HepG2 (cell line): ENCODE measurements around the gene ASB9. TPM values are rescaled to one million over a fixed set of nuclear protein-coding genes. Genes with fewer than 3 reads are reported as not detected.

Source experiments
- ATAC-seq: fragments of 200-7000 bp; cut with Tn5 transposase; 3 replicates; pipeline ENCODE4 v1.9.1; 2020; ENCODE audit warnings: mild to moderate bottlenecking, moderate library complexity
- BruUV-seq: library from RNA; stranded (reverse); fragments of 400-500 nt; replicated peaks from 2 replicates; lab custom pipeline; 2021; lab: Mats Ljungman, UMichigan
- CTCF ChIA-PET: fragments of 300-600 bp; formaldehyde crosslinking; extraction: SDS; loops from one replicate; lab custom pipeline; 2021; ENCODE audit warnings: low total read pairs, inconsistent platforms, low intra/inter-chr PET ratio; lab: Yijun Ruan, JAX
- POLR2A ChIA-PET: fragments of 350-600 bp; sonication (Branson Sonifier 250); formaldehyde crosslinking; loops from one replicate; lab custom pipeline; 2020; ENCODE audit warnings: antibody characterized with exemption, inconsistent platforms; lab: Yijun Ruan, JAX
- DNase-seq: peaks from one replicate; pipeline ENCODE4 v3.0.0-alpha.2; 2015; ENCODE audit warnings: low spot score
- FAIRE-seq: peaks from 3 replicates; lab custom pipeline; 2011; peaks lifted over from hg19 to GRCh38; lab: Jason Lieb, UNC
- H2AFZ ChIP-seq: one replicate; pipeline ENCODE4 v1.6.1; 2011; ENCODE audit warnings: low read length, inconsistent platforms
- H3K27ac ChIP-seq: fragments of 300-600 bp; 3 replicates; pipeline ENCODE4 v1.8.0; 2011; ENCODE audit warnings: mixed run types, mild to moderate bottlenecking, mixed read lengths, low read length, inconsistent platforms; ENCODE audit not compliant: insufficient read depth; ENCODE audit errors: extremely low read length
- H3K27me3 ChIP-seq, 2 experiments: fragments of 200-600 bp in 1 of 2; 2 replicates in 1 of 2; 3 replicates in 1 of 2; pipeline versions ENCODE4 v1.6.0 to v1.8.0; 2011; ENCODE audit warnings: low read length in 2 of 2, mild to moderate bottlenecking in 2 of 2, moderate library complexity in 2 of 2, inconsistent platforms in 1 of 2; ENCODE audit not compliant: insufficient read depth in 2 of 2, control insufficient read depth in 1 of 2
- H3K36me3 ChIP-seq, 2 experiments: fragments of 200-600 bp in 1 of 2; replicated peaks in 1 of 2; 2 replicates in 1 of 2; 3 replicates in 1 of 2; pipeline versions ENCODE4 v1.5.1 to v1.8.0; 2011; ENCODE audit warnings: low read length in 2 of 2, inconsistent platforms in 1 of 2; ENCODE audit not compliant: insufficient read depth in 2 of 2, control insufficient read depth in 1 of 2
- H3K4me1 ChIP-seq: 2 replicates; pipeline ENCODE4 v1.5.1; 2012; ENCODE audit warnings: low read length, inconsistent platforms; ENCODE audit not compliant: insufficient read depth
- H3K4me2 ChIP-seq: 2 replicates; pipeline ENCODE4 v1.6.0; 2011; ENCODE audit warnings: low read depth, low read length, inconsistent platforms
- H3K4me3 ChIP-seq, 3 experiments: fragments of 200-600 bp in 1 of 3; sonication (generic), shearing (Covaris generic) in 1 of 3; replicated peaks in 1 of 3; 2 replicates each; pipeline ENCODE4 v1.5.1; 2011 to 2016; ENCODE audit warnings: low read length in 3 of 3, inconsistent platforms in 2 of 3, low read depth in 2 of 3, mild to moderate bottlenecking in 2 of 3, control low read depth in 1 of 3, mixed read lengths in 1 of 3; ENCODE audit not compliant: insufficient read depth in 1 of 3
- H3K79me2 ChIP-seq: one replicate; pipeline ENCODE4 v1.6.1; 2011; ENCODE audit warnings: low read length, inconsistent platforms; ENCODE audit not compliant: insufficient read depth
- H3K9ac ChIP-seq: 2 replicates; pipeline ENCODE4 v1.6.0; 2011; ENCODE audit warnings: mild to moderate bottlenecking, low read depth, low read length, inconsistent platforms; ENCODE audit not compliant: insufficient read depth
- H3K9me3 ChIP-seq: 2 replicates; pipeline ENCODE4 v1.5.1; 2012; ENCODE audit warnings: mild to moderate bottlenecking, low read length
- H4K20me1 ChIP-seq: 2 replicates; pipeline ENCODE4 v1.6.0; 2011; ENCODE audit warnings: inconsistent platforms, mild to moderate bottlenecking, low read length, moderate library complexity; ENCODE audit not compliant: insufficient read depth
- AHR ChIP-seq: IDR thresholded peaks from 2 replicates; pipeline ENCODE4 v1.6.1; 2018; ENCODE audit warnings: missing genetic modification reagents, missing compliant biosample characterization
- ELF1 ChIP-seq: sonication (generic); formaldehyde crosslinking; IDR thresholded peaks from 2 replicates; pipeline ENCODE4 v1.4.0; 2020; ENCODE audit warnings: missing genetic modification reagents
- FOXK1 ChIP-seq: sonication (generic); formaldehyde crosslinking; IDR thresholded peaks from 2 replicates; pipeline ENCODE4 v1.4.0; 2020; ENCODE audit warnings: low read depth, missing genetic modification reagents, borderline replicate concordance
- MIER2 ChIP-seq: IDR thresholded peaks from 2 replicates; pipeline ENCODE4 v1.6.1; 2016; ENCODE audit warnings: missing biosample characterization, missing genetic modification reagents
- MZF1 ChIP-seq: sonication (generic); formaldehyde crosslinking; IDR thresholded peaks from 2 replicates; pipeline ENCODE4 v1.8.1; 2023; ENCODE audit warnings: mild to moderate bottlenecking, missing genetic modification reagents, borderline replicate concordance
- PRDM4 ChIP-seq: sonication (generic); formaldehyde crosslinking; IDR thresholded peaks from 2 replicates; pipeline ENCODE4 v1.9.0; 2021; ENCODE audit warnings: missing genetic modification reagents, borderline replicate concordance
- RBM39 ChIP-seq: fragments of 200-400 bp; formaldehyde crosslinking; IDR thresholded peaks from one replicate; pipeline ENCODE4 v1.6.1; 2018; ENCODE audit warnings: antibody characterized with exemption, mild to moderate bottlenecking, low read depth, low read length; ENCODE audit not compliant: poor library complexity, severe bottlenecking
- THAP8 ChIP-seq: sonication (generic); formaldehyde crosslinking; IDR thresholded peaks from 2 replicates; pipeline ENCODE4 v1.5.1; 2020; ENCODE audit warnings: missing genetic modification reagents, mild to moderate bottlenecking, borderline replicate concordance
- TRIM22 ChIP-seq: fragments of 450-650 bp; IDR thresholded peaks from 2 replicates; pipeline ENCODE4 v1.6.1; 2017
- U2AF2 ChIP-seq: fragments of 200-400 bp; formaldehyde crosslinking; IDR thresholded peaks from 2 replicates; pipeline ENCODE4 v1.6.1; 2017; ENCODE audit warnings: low read depth, mild to moderate bottlenecking, low read length
- ZNF382 ChIP-seq: sonication (generic); formaldehyde crosslinking; IDR thresholded peaks from 2 replicates; pipeline ENCODE4 v1.5.0; 2020; ENCODE audit warnings: missing genetic modification reagents, mild to moderate bottlenecking, borderline replicate concordance
- ZNF430 ChIP-seq: sonication (generic); formaldehyde crosslinking; IDR thresholded peaks from 2 replicates; pipeline ENCODE4 v1.9.0; 2021; ENCODE audit warnings: mild to moderate bottlenecking, missing genetic modification reagents
- ZNF451 ChIP-seq: sonication (generic); formaldehyde crosslinking; IDR thresholded peaks from 2 replicates; pipeline ENCODE4 v1.5.0; 2020; ENCODE audit warnings: mild to moderate bottlenecking, missing genetic modification reagents
- ZNF761 ChIP-seq: sonication (generic); formaldehyde crosslinking; conservative IDR thresholded peaks from 2 replicates; pipeline ENCODE4 v1.4.0; 2020; ENCODE audit warnings: mild to moderate bottlenecking, missing genetic modification reagents
- WGBS: methylation state at CpG from one replicate; pipeline ENCODE4 v1.1.6; 2017; ENCODE audit warnings: low lambda C conversion rate; 5-methylcytosine and 5-hydroxymethylcytosine counted together
- in situ Hi-C: cut with HindIII; loops from 2 replicates; pipeline ENCODE4 v1.10.0; 2017; ENCODE audit warnings: low pct_unique_long_range_greater_than_20kb; ENCODE audit not compliant: extremely low pct_ligation_motif_present
- intact Hi-C: fragments of 100-400 bp; cut with micrococcal nuclease; formaldehyde crosslinking; loops from one replicate; pipeline ENCODE4 v1.10.0; 2022; ENCODE audit not compliant: unreplicated experiment
- polyA plus RNA-seq, 8 experiments: library from polyadenylated mRNA; depleted of rRNA in 3 of 8; stranded (reverse) in 7 of 8; unstranded in 1 of 8; fragments of >200 nt; fragmentation: Illumina TruSeq in 4 of 8; extraction: Trizol in 4 of 8; gene quantifications; 2 replicates each; pipeline versions ENCODE4 v1.2.1 to v1.2.3, GENCODE V29; 2011 to 2016; ENCODE audit warnings: low read depth in 4 of 8, missing spikeins in 1 of 8, mixed read lengths in 1 of 8; ENCODE audit not compliant: insufficient read depth in 1 of 8
- total RNA-seq, 5 experiments: library from RNA; depleted of rRNA; stranded (reverse); fragments of >200 nt; fragmentation: Illumina TruSeq; extraction: Trizol; gene quantifications; 2 replicates each; pipeline ENCODE4 v1.2.3, GENCODE V29; 2016; ENCODE audit warnings: low read depth in 1 of 5

The ASB9 gene
- total and polyA plus RNA-seq, 2 of the 13 experiments (the other 11 are each of a cell fraction or from before 2014, with no cell fraction given), result 4.2 to 13.8 TPM

GRCh38 chrX:15314472-15314871, 44.6 kb upstream of the ASB9 start:
- in situ Hi-C loops, result no loop called here
- ATAC-seq (no peak), DNase-seq (no peak), FAIRE-seq (no peak)
- H3K36me3 ChIP-seq, result no peaks in the 10 kb centered on the region
- H3K4me1 ChIP-seq, result no peaks in the 10 kb centered on the region
- no peaks in the 10 kb centered on the region for H3K9me3 ChIP-seq
- H3K27me3 ChIP-seq, result no peaks in the 10 kb centered on the region
- H3K4me2 ChIP-seq, result no peak overlapping the region
- no peaks in the 10 kb centered on the region for H4K20me1 ChIP-seq
- 5% methylated on average over 2 of the region's 2 CpGs for WGBS
- no peaks in the 10 kb centered on the region for H3K79me2 ChIP-seq
- POLR2A ChIA-PET, result no interaction called here
- BruUV-seq, result no TSS peak
- H2AFZ ChIP-seq, result no peak overlapping the region
- no peak for TF ChIP-seq AHR (CRISPR knock-in tag)
- TF ChIP-seq ZNF451 (CRISPR knock-in tag), result no peak
- TF ChIP-seq MIER2, result no peak
- no peak for TF ChIP-seq PRDM4 (CRISPR knock-in tag)
- no peak for TF ChIP-seq ZNF430
- TF ChIP-seq RBM39, result no peak
- no peak for TF ChIP-seq ZNF382 (CRISPR knock-in tag)
- no peak for TF ChIP-seq ELF1 (CRISPR knock-in tag)
- TF ChIP-seq FOXK1, result no peak
- TF ChIP-seq THAP8, result no peak
- TF ChIP-seq ZNF761 (CRISPR knock-in tag), result no peak
- TF ChIP-seq TRIM22, result no peak
- no peak for TF ChIP-seq MZF1
- TF ChIP-seq U2AF2, result no peak
- no peak overlapping the region for H3K4me3 ChIP-seq
- intact Hi-C loops, result no loop called here
- no peak overlapping the region for H3K9ac ChIP-seq
- CTCF ChIA-PET, result no interaction called here
- no peak overlapping the region for H3K27ac ChIP-seq
